ENCODE results near the gene ACBD6.

The ACBD6 gene

DNA sequence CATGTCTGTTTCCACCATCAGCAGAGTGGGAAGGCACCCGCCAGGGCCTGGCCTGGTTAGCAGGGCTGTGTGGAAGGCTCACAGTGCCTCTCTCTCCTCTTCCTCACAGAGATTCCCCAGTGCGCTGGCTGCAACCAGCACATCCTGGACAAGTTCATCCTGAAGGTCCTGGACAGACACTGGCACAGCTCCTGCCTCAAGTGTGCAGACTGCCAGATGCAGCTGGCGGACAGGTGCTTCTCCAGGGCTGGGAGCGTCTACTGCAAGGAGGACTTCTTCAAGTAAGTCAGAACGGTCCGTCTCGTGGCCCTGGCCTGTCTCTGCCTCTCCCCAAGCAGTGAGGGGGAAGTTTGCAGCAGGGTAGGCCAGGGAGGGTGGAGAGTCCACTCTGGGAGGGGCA is 254.2 kb downstream of the ACBD6 start:
- no peak for TF ChIP-seq POLR2AphosphoS5 (IDR thresholded peaks at IDR 0.05; ENCODE audit: low read depth, low read length)
- TF ChIP-seq, protein P1, sequence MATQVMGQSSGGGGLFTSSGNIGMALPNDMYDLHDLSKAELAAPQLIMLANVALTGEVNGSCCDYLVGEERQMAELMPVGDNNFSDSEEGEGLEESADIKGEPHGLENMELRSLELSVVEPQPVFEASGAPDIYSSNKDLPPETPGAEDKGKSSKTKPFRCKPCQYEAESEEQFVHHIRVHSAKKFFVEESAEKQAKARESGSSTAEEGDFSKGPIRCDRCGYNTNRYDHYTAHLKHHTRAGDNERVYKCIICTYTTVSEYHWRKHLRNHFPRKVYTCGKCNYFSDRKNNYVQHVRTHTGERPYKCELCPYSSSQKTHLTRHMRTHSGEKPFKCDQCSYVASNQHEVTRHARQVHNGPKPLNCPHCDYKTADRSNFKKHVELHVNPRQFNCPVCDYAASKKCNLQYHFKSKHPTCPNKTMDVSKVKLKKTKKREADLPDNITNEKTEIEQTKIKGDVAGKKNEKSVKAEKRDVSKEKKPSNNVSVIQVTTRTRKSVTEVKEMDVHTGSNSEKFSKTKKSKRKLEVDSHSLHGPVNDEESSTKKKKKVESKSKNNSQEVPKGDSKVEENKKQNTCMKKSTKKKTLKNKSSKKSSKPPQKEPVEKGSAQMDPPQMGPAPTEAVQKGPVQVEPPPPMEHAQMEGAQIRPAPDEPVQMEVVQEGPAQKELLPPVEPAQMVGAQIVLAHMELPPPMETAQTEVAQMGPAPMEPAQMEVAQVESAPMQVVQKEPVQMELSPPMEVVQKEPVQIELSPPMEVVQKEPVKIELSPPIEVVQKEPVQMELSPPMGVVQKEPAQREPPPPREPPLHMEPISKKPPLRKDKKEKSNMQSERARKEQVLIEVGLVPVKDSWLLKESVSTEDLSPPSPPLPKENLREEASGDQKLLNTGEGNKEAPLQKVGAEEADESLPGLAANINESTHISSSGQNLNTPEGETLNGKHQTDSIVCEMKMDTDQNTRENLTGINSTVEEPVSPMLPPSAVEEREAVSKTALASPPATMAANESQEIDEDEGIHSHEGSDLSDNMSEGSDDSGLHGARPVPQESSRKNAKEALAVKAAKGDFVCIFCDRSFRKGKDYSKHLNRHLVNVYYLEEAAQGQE (IDR thresholded peaks at IDR 0.05; ENCODE audit: insufficient read depth in 1 of 2, low read depth in 2 of 2, low read length in 2 of 2): no peak
- TF ChIP-seq TAF1 (IDR thresholded peaks at IDR 0.05; ENCODE audit: borderline replicate concordance, insufficient read depth, low read length): no peak
- no peak for TF ChIP-seq SIN3A (IDR thresholded peaks at IDR 0.05; ENCODE audit: borderline replicate concordance, insufficient read depth, low read length)
- no peak for TF ChIP-seq FOXP2 (optimal IDR thresholded peaks at IDR 0.05; ENCODE audit: borderline replicate concordance, extremely low read depth, extremely low read length, insufficient read depth)

DNA sequence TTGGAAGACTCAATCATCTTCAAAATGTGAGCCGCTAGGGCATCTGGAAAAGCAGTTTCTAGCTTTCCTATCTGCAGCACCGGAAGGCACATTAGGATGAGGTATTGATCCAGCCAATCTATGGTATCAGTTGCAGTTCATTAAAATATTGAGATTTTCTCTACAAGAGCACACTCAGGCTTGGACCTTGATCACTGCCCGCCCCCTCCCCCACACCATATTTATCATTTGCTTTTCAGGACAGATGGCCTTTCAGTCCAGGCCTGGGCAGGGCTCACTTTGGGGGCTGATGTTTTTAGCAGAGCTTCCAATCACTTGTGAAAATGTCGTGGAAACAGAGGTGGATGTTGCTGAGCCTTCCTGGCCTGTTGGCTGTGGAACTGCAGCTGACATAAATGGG is 254.8 kb downstream of the ACBD6 start:
- TF ChIP-seq FOXP2 (optimal IDR thresholded peaks at IDR 0.05; ENCODE audit: borderline replicate concordance, extremely low read depth, extremely low read length, insufficient read depth): no peak
- no peak for TF ChIP-seq TAF1 (IDR thresholded peaks at IDR 0.05; ENCODE audit: borderline replicate concordance, insufficient read depth, low read length)
- TF ChIP-seq, protein P1 (IDR thresholded peaks at IDR 0.05; ENCODE audit: insufficient read depth in 1 of 2, low read depth in 2 of 2, low read length in 2 of 2): no peak
- TF ChIP-seq SIN3A (IDR thresholded peaks at IDR 0.05; ENCODE audit: borderline replicate concordance, insufficient read depth, low read length): no peak
- no peak for TF ChIP-seq POLR2AphosphoS5 (IDR thresholded peaks at IDR 0.05; ENCODE audit: low read depth, low read length)

DNA sequence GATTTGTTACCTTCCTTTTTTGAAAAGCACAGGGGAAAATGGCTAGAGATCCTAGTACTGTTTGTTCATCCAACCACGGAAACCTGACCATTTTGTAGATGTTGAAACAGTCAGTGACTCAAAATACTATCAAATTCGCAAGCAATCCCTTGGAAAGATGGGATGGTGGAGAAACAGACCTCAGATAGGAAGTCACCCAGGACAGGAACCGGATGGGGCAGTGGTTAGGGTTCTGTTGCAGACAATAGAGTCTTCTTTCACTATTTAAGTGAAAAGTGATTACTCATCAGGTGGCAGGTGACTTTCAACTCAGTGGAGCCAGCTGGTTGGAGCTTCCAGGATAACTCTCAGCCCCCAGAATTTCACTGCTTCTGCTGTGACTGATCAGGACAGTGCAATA is 255.3 kb downstream of the ACBD6 start:
- TF ChIP-seq TAF1 (IDR thresholded peaks at IDR 0.05; ENCODE audit: borderline replicate concordance, insufficient read depth, low read length): no peak
- TF ChIP-seq, protein P1 (IDR thresholded peaks at IDR 0.05; ENCODE audit: insufficient read depth in 1 of 2, low read depth in 2 of 2, low read length in 2 of 2): no peak

DNA sequence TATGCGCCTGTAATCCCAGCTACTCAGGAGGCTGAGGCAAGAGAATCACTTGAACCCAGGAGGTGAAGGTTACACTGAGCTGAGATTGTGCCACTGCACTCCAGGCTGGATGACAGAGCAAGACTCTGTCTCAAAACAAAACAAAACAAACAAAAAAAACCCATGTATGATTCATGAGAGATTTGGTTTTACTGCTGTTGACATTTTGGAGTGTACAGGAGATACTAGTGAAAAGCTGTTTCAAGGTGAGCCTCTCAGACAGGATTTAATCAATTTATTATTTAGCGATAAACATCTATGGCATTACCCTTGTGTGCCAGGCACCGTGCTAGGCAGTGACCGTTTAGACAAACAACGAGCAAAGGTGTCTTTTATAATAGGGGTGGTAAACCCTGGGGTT is 255.8 kb downstream of the ACBD6 start:
- TF ChIP-seq FOXP2 (optimal IDR thresholded peaks at IDR 0.05; ENCODE audit: borderline replicate concordance, extremely low read depth, extremely low read length, insufficient read depth) (no peak), SIN3A (IDR thresholded peaks at IDR 0.05; ENCODE audit: borderline replicate concordance, insufficient read depth, low read length) (no peak), POLR2AphosphoS5 (IDR thresholded peaks at IDR 0.05; ENCODE audit: low read depth, low read length) (no peak), TAF1 (IDR thresholded peaks at IDR 0.05; ENCODE audit: borderline replicate concordance, insufficient read depth, low read length) (no peak)
- TF ChIP-seq, protein P1 (IDR thresholded peaks at IDR 0.05; ENCODE audit: insufficient read depth in 1 of 2, low read depth in 2 of 2, low read length in 2 of 2): no peak

DNA sequence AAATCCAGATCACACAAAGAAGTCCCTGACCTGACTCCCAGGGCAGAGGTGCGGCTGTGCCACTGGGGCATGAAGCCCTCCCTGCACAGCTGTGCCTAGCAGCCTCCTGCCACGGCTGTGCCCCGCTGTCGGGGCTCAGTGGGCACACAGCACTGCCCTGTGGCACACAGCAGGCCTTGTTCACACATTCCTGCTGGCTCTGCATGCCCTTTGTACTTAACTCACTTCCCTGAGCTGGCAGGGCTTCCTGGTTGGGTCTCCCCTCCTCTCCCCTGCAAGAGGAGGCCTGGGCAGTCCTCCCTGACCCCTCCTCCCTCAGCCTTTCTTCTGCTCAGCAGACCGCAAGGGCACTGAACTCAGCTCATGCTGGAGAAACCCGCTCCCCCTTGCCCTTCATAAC is 257.5 kb downstream of the ACBD6 start:
- TF ChIP-seq SIN3A (IDR thresholded peaks at IDR 0.05; ENCODE audit: borderline replicate concordance, insufficient read depth, low read length): no peak
- TF ChIP-seq, protein P1 (IDR thresholded peaks at IDR 0.05; ENCODE audit: insufficient read depth in 1 of 2, low read depth in 2 of 2, low read length in 2 of 2): no peak
- TF ChIP-seq POLR2AphosphoS5 (IDR thresholded peaks at IDR 0.05; ENCODE audit: low read depth, low read length): no peak
- TF ChIP-seq TAF1 (IDR thresholded peaks at IDR 0.05; ENCODE audit: borderline replicate concordance, insufficient read depth, low read length): no peak
- no peak for TF ChIP-seq FOXP2 (optimal IDR thresholded peaks at IDR 0.05; ENCODE audit: borderline replicate concordance, extremely low read depth, extremely low read length, insufficient read depth)
